Measurements from ENCODE around the gene WWP2.

Gene WWP2

GRCh38 chr16:69906838-69907401, 144.8 kb downstream of the WWP2 start:
- Histone ChIP-seq H3K36me3 (ENCODE audit: insufficient read depth, low read length) (peaks cover 24% of the 10 kb centered on the region; the same call in 1 of the 2 replicates), H3K79me2 (ENCODE audit: insufficient read depth, low read length) (no peaks in the 10 kb centered on the region), H3K4me3 (ENCODE audit: low read length, poor library complexity, severe bottlenecking) (no peak overlapping the region), H3K4me2 (ENCODE audit: low read depth, low read length, poor library complexity, severe bottlenecking) (no peak overlapping the region), H3F3A (ENCODE audit: low read depth) (no peaks in the 10 kb centered on the region), H3K4me1 (ENCODE audit: insufficient read depth, low read length, poor library complexity, severe bottlenecking) (no peaks in the 10 kb centered on the region), H3K9me2 (replicated peaks; ENCODE audit: low read depth, low read length) (no peaks in the 10 kb centered on the region), H2AFZ (ENCODE audit: low read length) (no peak overlapping the region), H3K9ac (ENCODE audit: low read depth, low read length, poor library complexity, severe bottlenecking) (no peak overlapping the region), H3K27me3 (ENCODE audit: insufficient read depth, low read length, poor library complexity, severe bottlenecking) (no peaks in the 10 kb centered on the region), H4K20me1 (ENCODE audit: insufficient read depth, low read length, poor library complexity, severe bottlenecking) (no peaks in the 10 kb centered on the region), H3K9me3 (ENCODE audit: insufficient read depth, low read depth, low read length) (no peaks in the 10 kb centered on the region)
- no peak for TF ChIP-seq EZH2phosphoT487 (IDR thresholded peaks at IDR 0.05; ENCODE audit: borderline replicate concordance)
- TF ChIP-seq, protein P1, sequence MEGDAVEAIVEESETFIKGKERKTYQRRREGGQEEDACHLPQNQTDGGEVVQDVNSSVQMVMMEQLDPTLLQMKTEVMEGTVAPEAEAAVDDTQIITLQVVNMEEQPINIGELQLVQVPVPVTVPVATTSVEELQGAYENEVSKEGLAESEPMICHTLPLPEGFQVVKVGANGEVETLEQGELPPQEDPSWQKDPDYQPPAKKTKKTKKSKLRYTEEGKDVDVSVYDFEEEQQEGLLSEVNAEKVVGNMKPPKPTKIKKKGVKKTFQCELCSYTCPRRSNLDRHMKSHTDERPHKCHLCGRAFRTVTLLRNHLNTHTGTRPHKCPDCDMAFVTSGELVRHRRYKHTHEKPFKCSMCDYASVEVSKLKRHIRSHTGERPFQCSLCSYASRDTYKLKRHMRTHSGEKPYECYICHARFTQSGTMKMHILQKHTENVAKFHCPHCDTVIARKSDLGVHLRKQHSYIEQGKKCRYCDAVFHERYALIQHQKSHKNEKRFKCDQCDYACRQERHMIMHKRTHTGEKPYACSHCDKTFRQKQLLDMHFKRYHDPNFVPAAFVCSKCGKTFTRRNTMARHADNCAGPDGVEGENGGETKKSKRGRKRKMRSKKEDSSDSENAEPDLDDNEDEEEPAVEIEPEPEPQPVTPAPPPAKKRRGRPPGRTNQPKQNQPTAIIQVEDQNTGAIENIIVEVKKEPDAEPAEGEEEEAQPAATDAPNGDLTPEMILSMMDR (conservative IDR thresholded peaks at IDR 0.05; ENCODE audit: low read length): no peak

DNA sequence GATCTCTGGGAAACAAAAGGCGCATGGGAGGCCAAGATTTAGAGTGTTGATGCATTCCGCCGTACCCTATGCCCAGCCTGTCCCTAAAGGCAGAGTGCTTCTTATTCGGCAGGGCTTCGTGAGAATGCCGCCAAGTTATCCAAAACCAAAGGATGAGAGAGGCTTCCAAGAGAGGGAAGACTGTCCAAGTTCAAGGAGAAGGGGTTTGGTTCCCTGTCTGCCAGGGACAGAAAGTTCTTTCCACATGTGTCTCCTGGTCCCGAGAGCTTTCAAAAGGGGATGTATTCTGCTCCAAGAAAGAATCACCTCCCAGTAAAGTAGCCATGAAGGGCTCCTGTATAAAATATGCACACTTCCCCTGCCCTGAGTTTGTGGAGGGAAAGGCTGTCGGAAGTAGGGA, 146.9 kb downstream of the WWP2 start:
- H3K9me3 ChIP-seq (ENCODE audit: insufficient read depth, low read depth, low read length): no peaks in the 10 kb centered on the region
- no peaks in the 10 kb centered on the region for H4K20me1 ChIP-seq (ENCODE audit: insufficient read depth, low read length, poor library complexity, severe bottlenecking)
- H3K9ac ChIP-seq (ENCODE audit: low read depth, low read length, poor library complexity, severe bottlenecking): no peak overlapping the region
- H3K79me2 ChIP-seq (ENCODE audit: insufficient read depth, low read length): no peaks in the 10 kb centered on the region
- no peak overlapping the region for H3K4me2 ChIP-seq (ENCODE audit: low read depth, low read length, poor library complexity, severe bottlenecking)
- no peaks in the 10 kb centered on the region for H3F3A ChIP-seq (ENCODE audit: low read depth)
- no peak for TF ChIP-seq EZH2phosphoT487 (IDR thresholded peaks at IDR 0.05; ENCODE audit: borderline replicate concordance)
- TF ChIP-seq, protein P1 (conservative IDR thresholded peaks at IDR 0.05; ENCODE audit: low read length): no peak
- H3K9me2 ChIP-seq (replicated peaks; ENCODE audit: low read depth, low read length): no peaks in the 10 kb centered on the region
- no peaks in the 10 kb centered on the region for H3K27me3 ChIP-seq (ENCODE audit: insufficient read depth, low read length, poor library complexity, severe bottlenecking)
- no peak overlapping the region for H3K4me3 ChIP-seq (ENCODE audit: low read length, poor library complexity, severe bottlenecking)
- H2AFZ ChIP-seq (ENCODE audit: low read length): no peak overlapping the region
- H3K4me1 ChIP-seq (ENCODE audit: insufficient read depth, low read length, poor library complexity, severe bottlenecking): no peaks in the 10 kb centered on the region
- peaks cover 20% of the 10 kb centered on the region; the same call in 1 of the 2 replicates for H3K36me3 ChIP-seq (ENCODE audit: insufficient read depth, low read length)

DNA sequence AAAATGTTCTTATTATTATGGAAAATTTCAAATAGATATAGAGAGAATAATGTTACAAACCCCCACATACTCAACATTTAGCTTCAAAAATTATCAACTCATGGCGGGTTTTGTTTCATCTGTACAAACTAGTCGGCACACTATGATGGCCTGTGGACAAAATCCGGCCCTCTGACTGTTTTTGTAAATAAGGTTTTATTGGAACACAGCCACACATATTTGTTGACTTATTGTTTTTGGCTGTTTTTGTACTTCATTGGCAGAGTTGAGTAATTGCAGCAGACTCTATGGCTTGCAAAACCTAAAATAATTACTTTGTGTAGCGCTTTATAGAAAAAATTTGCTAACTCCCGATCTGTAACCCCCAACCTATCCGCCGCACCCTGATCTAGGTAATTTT, 147.6 kb downstream of the WWP2 start:
- H3K9me2 ChIP-seq (replicated peaks; ENCODE audit: low read depth, low read length): no peaks in the 10 kb centered on the region
- H3K9ac ChIP-seq (ENCODE audit: low read depth, low read length, poor library complexity, severe bottlenecking): no peak overlapping the region
- no peaks in the 10 kb centered on the region for H3K79me2 ChIP-seq (ENCODE audit: insufficient read depth, low read length)
- H3K4me2 ChIP-seq (ENCODE audit: low read depth, low read length, poor library complexity, severe bottlenecking): no peak overlapping the region
- TF ChIP-seq, protein P1 (conservative IDR thresholded peaks at IDR 0.05; ENCODE audit: low read length): no peak
- TF ChIP-seq EZH2phosphoT487 (IDR thresholded peaks at IDR 0.05; ENCODE audit: borderline replicate concordance): no peak
- no peaks in the 10 kb centered on the region for H3K27me3 ChIP-seq (ENCODE audit: insufficient read depth, low read length, poor library complexity, severe bottlenecking)
- H4K20me1 ChIP-seq (ENCODE audit: insufficient read depth, low read length, poor library complexity, severe bottlenecking): no peaks in the 10 kb centered on the region
- H3K4me1 ChIP-seq (ENCODE audit: insufficient read depth, low read length, poor library complexity, severe bottlenecking): no peaks in the 10 kb centered on the region
- peaks cover 20% of the 10 kb centered on the region; the same call in 1 of the 2 replicates for H3K36me3 ChIP-seq (ENCODE audit: insufficient read depth, low read length)
- no peaks in the 10 kb centered on the region for H3F3A ChIP-seq (ENCODE audit: low read depth)
- H2AFZ ChIP-seq (ENCODE audit: low read length): no peak overlapping the region
- no peak overlapping the region for H3K4me3 ChIP-seq (ENCODE audit: low read length, poor library complexity, severe bottlenecking)
- H3K9me3 ChIP-seq (ENCODE audit: insufficient read depth, low read depth, low read length): no peaks in the 10 kb centered on the region
